Stimulated activated CD8-positive, alpha-beta memory T cell treated with anti-CD3 and anti-CD28 coated beads, Interleukin-15, amount 100 ng/mL, for 24 hours (primary cell): Measurements from ENCODE around the gene FRS3.
"Not testable (repeated sequence)": the region's sequence is repeated elsewhere in the genome, so short reads cannot be mapped to it uniquely, and the experiment has no call there.

ENCODE experiments used
- DNase-seq: peaks from one replicate; pipeline ENCODE4 v3.0.0-alpha.2; 2020; ENCODE audit warnings: low read depth

Gene FRS3

GRCh38 chr6:41769376-41769775, 10.3 kb downstream of the FRS3 start:
- DNase-seq = no peak

DNA sequence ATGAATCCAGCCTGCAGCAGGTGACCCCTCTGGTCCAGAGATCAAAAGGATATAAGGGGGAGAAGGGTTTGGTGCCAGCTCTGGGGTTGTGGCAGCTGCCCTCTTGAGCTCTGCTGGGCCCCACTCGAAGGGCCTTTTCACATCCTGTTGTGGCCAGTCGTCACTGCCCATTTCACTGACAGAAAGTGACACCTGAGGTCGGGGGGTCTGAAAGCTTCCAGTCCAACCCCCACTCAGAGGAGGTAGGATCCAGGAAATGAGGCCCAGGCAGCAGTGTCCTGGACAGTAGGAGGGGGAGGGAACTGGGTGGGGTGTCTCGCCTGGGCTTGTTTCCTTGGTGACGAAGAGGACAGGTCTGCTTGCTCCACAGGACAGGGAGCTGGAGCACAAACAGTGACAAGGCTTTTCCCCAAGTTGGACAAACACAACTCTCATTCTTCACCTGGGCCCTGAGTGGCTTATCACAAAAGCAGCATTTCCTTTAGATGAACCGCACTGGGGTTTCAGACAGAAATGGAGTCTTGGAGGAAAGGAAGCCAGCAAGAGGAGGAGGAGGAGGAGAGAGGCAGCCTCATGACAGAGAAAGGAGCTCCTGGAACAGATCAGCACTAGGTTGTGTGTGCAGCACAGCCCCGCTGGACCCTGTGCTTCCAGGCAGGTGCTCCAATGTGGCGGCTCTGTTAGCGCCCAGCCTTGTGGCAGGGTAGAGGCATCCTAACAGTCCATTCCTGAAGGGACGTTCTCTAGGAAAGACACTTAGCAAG, 11.0 kb downstream of the FRS3 start:
- no peak for DNase-seq

DNA sequence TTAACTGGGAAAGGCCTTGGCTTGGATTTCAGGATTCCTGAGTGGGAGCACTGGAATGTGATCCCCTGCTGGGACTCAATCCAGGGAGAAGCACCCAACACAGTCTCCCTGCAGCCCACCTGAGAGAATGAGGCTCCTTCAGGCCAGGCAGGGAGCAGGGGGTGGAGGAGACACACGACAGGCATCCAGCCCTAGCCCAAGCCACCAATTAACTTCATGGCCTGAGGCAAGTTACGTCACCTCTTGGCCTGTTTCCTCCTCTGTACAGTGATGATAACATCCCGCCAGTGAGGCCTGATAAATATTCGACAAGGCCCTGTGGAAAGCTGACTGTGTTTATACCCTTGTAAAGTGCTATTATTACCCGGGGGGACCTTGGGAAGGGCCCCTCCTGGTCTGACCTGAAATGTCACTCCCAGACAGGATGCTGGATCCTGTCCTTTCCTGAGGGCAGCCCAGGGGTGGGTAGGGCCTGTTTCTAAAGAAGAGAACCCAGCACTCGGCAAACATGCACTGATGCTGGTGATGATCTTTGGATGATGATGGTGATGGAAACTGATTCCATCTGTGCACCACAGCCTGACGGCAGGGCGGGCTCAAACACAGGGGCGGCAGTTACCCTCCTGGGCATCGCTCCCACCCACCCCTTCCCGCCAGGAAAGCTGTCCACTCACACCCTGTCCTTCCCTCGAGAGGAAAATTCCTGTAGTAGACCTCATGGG, 12.4 kb downstream of the FRS3 start:
- DNase-seq = no peak

DNA sequence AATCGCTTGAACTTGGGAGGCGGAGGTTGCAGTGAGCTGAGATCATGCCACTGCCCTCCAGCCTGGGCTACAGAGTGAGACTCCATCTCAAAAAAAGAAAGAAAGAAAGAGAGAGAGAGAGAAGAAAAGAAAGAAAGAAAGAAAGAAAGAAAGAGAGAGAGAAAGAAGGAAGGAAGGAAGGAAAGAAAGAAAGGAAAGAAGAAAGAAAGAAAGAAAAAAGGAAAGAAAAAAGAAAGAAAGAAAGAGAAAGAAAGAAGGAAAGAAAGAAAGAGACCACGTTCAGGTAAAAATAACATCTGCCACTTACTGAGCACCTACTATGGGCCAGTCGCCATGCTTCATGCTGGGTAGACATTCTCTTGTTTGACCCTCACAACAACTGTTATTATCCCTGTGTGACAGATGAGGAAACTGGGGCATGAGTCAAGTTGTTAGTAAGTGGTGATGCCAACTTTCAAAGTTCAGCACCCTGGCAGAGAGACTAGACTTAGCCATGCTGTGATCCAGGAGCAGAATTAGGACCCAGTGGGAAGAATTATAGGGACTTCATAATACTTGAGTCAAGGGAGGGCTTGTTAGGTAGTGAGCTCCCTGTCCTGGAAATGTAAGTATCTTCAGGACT, 13.5 kb downstream of the FRS3 start:
- DNase-seq = not testable (repeated sequence)

- no peak for DNase-seq
Observed at GRCh38 chr6:41763470-41763869, 16.2 kb downstream of the FRS3 start.

- DNase-seq = no peak
Observed at GRCh38 chr6:41759905-41760579, 19.7 kb downstream of the FRS3 start.

- DNase-seq = no peak
Observed at GRCh38 chr6:41759106-41759904, 20.4 kb downstream of the FRS3 start.

- no peak for DNase-seq
Observed at GRCh38 chr6:41758641-41759035, 21.1 kb downstream of the FRS3 start.

DNA sequence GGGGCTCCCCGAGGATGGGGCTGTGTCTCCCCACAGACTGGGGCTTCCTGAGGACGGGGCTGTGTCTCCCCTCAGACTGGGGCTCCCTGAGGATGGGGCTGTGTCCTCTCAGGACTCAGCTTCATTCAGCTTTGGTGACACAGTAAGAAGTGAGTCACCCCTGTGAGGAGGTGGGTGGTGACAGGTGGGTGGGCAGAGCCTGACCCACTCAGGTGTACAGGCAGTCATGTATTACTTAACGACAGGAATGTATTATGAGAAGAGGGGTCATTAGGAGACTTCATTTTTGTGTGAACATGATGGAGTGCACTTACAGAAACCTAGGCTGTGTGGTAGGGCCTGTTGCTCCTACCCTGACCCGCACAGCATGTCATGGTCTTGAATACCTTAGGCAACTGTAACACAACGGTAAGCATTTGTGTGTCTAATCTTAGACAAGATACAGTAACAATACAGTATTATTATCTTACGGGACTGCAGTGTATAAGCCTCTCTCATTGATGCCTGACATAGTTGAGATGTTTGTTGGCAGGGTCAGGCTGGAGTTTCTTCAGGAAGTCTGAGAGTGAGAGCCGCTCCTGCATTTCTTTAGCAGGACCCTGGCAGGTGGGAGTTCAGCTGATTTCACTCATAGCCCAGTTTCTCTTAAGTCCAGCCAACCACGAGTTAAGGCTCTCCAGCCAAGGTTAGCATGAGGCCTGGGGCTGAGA, 21.6 kb downstream of the FRS3 start:
- no peak for DNase-seq

DNA sequence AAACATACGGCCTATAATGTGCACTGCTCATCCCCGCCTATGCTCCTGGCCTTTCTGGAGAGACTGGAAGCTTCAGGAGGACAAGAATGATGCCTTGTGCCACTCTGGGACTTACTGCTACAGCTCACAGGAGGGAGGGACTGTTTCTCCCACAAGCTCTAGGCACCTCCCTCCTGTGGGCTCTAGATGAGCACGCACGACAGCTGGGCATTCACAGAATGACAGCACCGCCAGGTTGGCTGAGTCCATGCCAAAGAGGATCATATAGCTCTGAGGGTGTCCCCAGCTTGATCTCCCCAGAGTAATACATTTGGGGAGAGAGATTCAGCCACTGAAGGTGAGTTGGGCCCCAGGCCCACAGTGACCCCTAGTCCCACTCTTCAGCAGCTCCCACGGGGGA, 22.4 kb downstream of the FRS3 start:
- no peak for DNase-seq

GRCh38 chr6:41756354-41756753, 23.3 kb downstream of the FRS3 start:
- no peak for DNase-seq

DNA sequence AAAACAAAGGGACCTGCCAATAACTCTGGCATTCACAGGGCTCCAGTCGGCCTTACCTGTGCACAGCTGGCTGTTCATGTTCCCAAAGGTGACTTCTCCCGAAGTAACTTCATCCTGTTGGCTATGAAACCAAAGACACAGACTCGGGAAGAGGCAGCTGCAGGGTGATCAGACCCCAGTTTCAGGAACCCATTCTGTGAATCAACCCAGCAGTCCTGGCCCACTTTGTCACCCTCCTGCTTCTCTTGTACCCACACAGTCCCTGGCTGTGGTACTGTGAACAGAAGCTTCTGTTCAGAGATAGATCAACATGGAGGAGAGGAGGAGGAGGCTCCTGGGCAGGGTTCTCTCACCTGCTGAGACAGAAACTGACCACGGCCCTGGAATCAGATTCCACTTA, 23.8 kb downstream of the FRS3 start:
- no peak for DNase-seq

DNA sequence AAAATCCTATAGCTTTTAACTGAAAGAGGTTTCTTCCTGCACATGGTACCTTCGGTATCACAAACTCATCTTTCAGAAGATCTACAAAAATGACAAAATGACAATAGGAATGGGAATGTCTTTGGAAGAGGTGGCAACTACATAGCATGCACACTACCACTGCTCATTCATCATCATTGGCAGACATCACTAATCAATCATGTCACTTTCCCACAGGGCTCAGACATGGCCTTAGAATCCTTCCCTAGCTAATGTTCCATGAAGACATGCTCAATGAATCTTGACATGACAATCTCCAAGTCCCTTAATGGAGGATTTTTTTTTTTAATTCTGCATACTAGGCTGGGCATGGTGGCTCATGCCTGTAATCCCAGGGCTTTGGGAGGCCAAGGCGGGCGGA, 29.3 kb downstream of the FRS3 start:
- no peak for DNase-seq

- DNase-seq = no peak
Observed at GRCh38 chr6:41748542-41748941, 31.2 kb downstream of the FRS3 start.

- no peak for DNase-seq
Observed at GRCh38 chr6:41748102-41748477, 31.6 kb downstream of the FRS3 start.

- no peak for DNase-seq
Observed at GRCh38 chr6:41747256-41748101, 32.2 kb downstream of the FRS3 start, which contains the start of gene PGC. TSS of gene PGC (minus strand) at chr6:41747397. CDS start at chr6:41747334, 63 bp downstream.

DNA sequence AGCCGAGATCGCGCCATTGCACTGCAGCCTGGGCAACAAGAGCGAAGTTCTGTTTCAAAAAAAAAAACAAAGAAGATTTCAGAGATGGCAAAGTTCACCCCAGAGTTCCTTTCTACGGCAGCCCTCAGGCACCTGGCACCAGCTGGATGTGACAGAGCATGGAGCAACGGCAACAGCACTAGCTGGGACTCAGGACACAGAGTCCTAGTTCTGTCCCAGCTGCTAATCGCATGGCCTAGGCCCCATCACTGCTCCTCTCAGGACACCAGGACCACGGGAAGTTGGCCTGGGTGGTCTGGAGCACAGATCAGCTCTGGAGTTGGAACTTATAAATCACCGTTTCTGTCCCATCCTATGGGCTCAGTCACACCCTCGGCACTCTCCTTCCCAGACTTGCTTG, 33.6 kb downstream of the FRS3 start:
- no peak for DNase-seq

DNA sequence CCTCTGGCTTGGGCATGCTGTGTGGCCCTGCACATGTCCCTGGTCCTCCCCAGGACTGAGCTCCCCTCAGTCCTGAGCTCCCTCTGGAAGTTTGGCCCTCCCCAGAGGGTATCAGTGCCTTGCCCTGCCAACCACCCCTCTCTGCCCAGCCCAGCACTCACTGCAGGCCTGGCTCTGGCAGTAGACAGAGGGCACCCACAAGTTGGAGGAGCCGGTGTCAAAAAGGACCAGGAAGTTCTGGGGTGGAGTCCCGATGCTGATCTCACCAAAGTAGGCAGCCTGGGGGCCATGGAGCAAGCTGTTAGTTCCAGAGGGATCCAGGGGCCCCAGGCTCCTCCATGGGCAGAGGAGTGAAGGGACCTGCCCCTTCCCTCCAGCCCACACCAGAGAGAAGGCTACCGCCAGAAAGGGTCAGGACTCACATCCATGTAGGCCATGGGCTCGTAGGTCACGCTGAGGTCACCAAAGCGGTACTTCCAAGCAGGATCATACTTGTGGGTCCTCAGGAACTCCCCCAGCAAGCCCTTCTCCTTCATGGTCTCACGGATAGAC, 35.4 kb downstream of the FRS3 start:
- no peak for DNase-seq

GRCh38 chr6:41743406-41744235, 36.1 kb downstream of the FRS3 start:
- DNase-seq = no peak
